Measurements from ENCODE around the gene SBK3.

The SBK3 gene

GRCh38 chr19:55566823-55567222 is 21.5 kb upstream of the SBK3 start:
- TF ChIP-seq CTCF (conservative IDR thresholded peaks at IDR 0.05; ENCODE audit: low read length): no peak

GRCh38 chr19:55563261-55563690 is 17.9 kb upstream of the SBK3 start:
- TF ChIP-seq CTCF (conservative IDR thresholded peaks at IDR 0.05; ENCODE audit: low read length): no peak
- DNase-seq (ENCODE audit: low read depth): peak; percentile 41
- no peak overlapping the region for H3K4me3 ChIP-seq (ENCODE audit: low read length)

More at GRCh38 chr19:55566823-55567222, 21.5 kb upstream of the SBK3 start:
- DNase-seq (ENCODE audit: low read depth): no peak
- no peak overlapping the region for H3K4me3 ChIP-seq (ENCODE audit: low read length)

GRCh38 chr19:55559684-55560083 is 14.3 kb upstream of the SBK3 start:
- no peak for DNase-seq (ENCODE audit: low read depth)
- no peak for TF ChIP-seq CTCF (conservative IDR thresholded peaks at IDR 0.05; ENCODE audit: low read length)

GRCh38 chr19:55554741-55555152 is 9.4 kb upstream of the SBK3 start:
- no peak overlapping the region for H3K4me3 ChIP-seq (ENCODE audit: low read length)
- DNase-seq (ENCODE audit: low read depth): no peak
- TF ChIP-seq CTCF (conservative IDR thresholded peaks at IDR 0.05; ENCODE audit: low read length): no peak

More at GRCh38 chr19:55559684-55560083, 14.3 kb upstream of the SBK3 start:
- H3K4me3 ChIP-seq (ENCODE audit: low read length): no peak overlapping the region

- no peak overlapping the region for H3K4me3 ChIP-seq (ENCODE audit: low read length)
- TF ChIP-seq CTCF (conservative IDR thresholded peaks at IDR 0.05; ENCODE audit: low read length): no peak
- DNase-seq (ENCODE audit: low read depth): no peak
Measured at GRCh38 chr19:55554302-55554701, 9.0 kb upstream of the SBK3 start.

GRCh38 chr19:55553217-55554182 is 8.2 kb upstream of the SBK3 start:
- no peak for DNase-seq (ENCODE audit: low read depth)
- peak; percentile 22; the same call in 1 of the 2 replicates for TF ChIP-seq CTCF (conservative IDR thresholded peaks at IDR 0.05; ENCODE audit: low read length)
- no peak overlapping the region for H3K4me3 ChIP-seq (ENCODE audit: low read length)

GRCh38 chr19:55552620-55553019 is 7.3 kb upstream of the SBK3 start:
- peak; percentile 94 for DNase-seq (ENCODE audit: low read depth)
- H3K4me3 ChIP-seq (ENCODE audit: low read length): no peak overlapping the region
- no peak for TF ChIP-seq CTCF (conservative IDR thresholded peaks at IDR 0.05; ENCODE audit: low read length)

All from AG10803 (cell line).